Uterus (tissue), 2 donors: Measurements from ENCODE around the gene CELF4.

Experiments used
- CTCF ChIP-seq, 4 experiments: fragments of 200-600 bp in 2 of 4; fragments of 450-650 bp in 2 of 4; sonication (generic) in 2 of 4; IDR thresholded peaks; one replicate each; pipeline ENCODE4 v1.5.1; 2016 to 2019; ENCODE audit warnings: antibody characterized with exemption in 4 of 4, mild to moderate bottlenecking in 2 of 4, moderate library complexity in 1 of 4
- POLR2A ChIP-seq, 2 donors: fragments of 450-650 bp; IDR thresholded peaks; one replicate each; pipeline ENCODE4 v1.6.1; 2016; ENCODE audit warnings: antibody characterized with exemption in 2 of 2, mild to moderate bottlenecking in 1 of 2, moderate library complexity in 1 of 2

DNA sequence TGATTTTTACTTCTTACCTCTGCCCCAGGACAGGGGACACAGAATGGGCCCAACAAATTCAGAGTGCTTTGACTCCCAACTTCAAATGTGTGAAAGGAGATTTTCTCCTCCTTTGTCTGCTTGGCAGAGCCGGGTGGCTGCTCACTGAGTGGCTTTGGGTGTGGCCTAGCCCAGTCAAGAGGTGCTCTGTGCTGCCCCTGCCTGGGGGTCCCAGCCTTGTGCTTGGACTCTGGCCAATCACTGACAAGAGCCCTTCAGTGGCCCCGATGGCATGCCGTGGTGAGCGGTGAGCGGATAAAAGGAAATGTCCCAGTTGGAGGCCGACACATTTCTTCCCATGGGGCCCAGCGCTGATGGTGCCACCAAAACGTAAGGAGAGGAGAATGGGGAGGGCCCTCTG is 259.2 kb downstream of the CELF4 start:
- no peak for TF ChIP-seq CTCF (IDR thresholded peaks at IDR 0.05)
- no peak for TF ChIP-seq POLR2A (IDR thresholded peaks at IDR 0.05)
